T-helper 1 cell treated with Interleukin-12 subunit alpha and Interleukin-12 subunit beta and Interleukin-4 antibody, amounts not matched to agents 30 ng/mL and 1 ng/mL, for 36 hours (primary cell): Measurements from ENCODE around the gene AKAP5. TPM values are rescaled to one million over a fixed set of nuclear protein-coding genes. Genes with fewer than 3 reads are reported as not detected.
"Not testable (repeated sequence)": the region's sequence is repeated elsewhere in the genome, so short reads cannot be mapped to it uniquely, and the experiment has no call there.

ENCODE experiments used
- intact Hi-C: fragments of 100-400 bp; cut with micrococcal nuclease; formaldehyde crosslinking; loops from one replicate; pipeline ENCODE4 v1.15.1; 2024
- total RNA-seq: library from RNA; stranded (reverse); gene quantifications from 2 replicates; pipeline ENCODE4 v1.2.3, GENCODE V29; 2022

AKAP5 gene
- total RNA-seq, 1 donor from 2014 or later: 1.8 TPM

- intact Hi-C loops: loop anchor here (1.0 to 5.0 kb wide), 7 partner anchors 23 to 1024 kb away; partner anchors contain the start of gene AKAP5
These were observed 36.3 kb downstream of the AKAP5 start for GRCh38 chr14:64501411-64502171.

- intact Hi-C loops: loop anchor here (2.0 to 5.0 kb wide), 6 partner anchors 24 to 1025 kb away; no protein-coding TSS in a partner anchor
These were observed 37.2 kb downstream of the AKAP5 start for GRCh38 chr14:64502456-64502855.

DNA sequence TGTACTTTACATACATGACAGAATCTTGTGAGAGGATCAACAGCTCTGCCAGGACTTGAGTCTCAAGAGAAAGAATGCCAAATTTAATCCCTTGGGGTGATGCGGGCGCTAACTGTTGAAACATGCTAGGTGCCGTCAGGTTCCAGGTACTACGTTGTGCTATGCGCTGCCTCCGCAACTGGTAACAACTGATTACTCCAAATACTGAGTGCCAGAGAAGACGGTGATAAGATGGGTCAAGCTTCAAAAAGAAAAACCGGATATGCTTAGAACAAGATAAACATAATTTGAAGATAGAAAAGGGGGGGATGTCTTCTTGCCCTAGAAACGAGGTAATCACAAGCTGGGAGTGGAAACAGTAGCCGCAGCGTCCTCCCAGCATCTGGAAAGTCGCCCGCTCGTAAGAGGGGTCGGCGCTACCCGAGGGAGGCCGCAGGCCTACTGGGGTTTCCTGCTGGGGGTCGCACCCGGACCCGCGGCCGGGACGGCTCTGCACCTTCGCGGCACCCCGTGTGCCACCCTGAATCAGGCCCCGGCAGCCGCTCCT, 37.7 kb downstream of the AKAP5 start:
- intact Hi-C loops: loop anchor here (1.0 to 5.0 kb wide), 14 partner anchors 8 to 1026 kb away; partner anchors contain the start of genes CHURC1, HSPA2, MAX and MTHFD1

- intact Hi-C loops: loop anchor here (1.0 to 5.0 kb wide), 14 partner anchors 8 to 1026 kb away; partner anchors contain the start of genes CHURC1, HSPA2, MAX and MTHFD1
These were observed 38.4 kb downstream of the AKAP5 start, which contains the start of gene ZBTB25 for GRCh38 chr14:64503434-64504309. Gene ZBTB25, minus strand, starts transcription at chr14:64503838. Its CDS starts 13,305 bp downstream, at chr14:64490533.

DNA sequence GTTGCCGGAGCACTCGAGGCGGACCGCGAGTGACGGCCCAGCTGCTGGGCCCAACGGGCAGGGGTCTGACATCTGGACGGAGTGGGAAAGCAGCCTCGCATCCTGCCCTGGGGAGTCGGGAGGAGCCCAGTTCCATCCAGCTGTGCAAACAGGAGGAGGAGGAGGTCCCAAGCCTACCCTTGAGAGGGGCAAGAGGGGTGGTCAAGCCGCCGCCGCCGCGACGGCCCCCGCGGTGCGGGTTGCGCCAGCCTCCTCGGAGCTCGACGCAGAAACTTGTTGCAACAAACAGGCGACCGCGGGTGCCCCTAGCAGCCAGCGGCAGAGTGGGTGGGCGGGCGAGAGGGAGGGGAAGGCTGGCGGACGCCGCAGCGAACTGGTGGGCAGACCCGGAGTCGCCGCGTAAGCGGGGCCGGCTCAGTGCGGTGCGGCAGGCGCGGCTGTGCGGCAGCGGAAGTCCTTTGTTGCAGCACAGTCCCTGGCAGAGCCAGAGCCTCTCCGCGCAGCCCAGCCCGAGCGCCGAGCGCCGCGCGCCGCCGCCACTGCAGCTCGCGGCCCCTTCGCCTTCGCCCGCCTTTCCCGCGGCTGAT, 39.1 kb downstream of the AKAP5 start, which contains the start of gene ZBTB1:
TSS of gene ZBTB1 (plus strand) at position 461 of the 587 bp plus-strand sequence. CDS start 16,735 bp downstream, outside the sequence.
- intact Hi-C loops: loop anchor here (5.0 kb wide), 2 partner anchors 218 to 1027 kb away; no protein-coding TSS in a partner anchor

DNA sequence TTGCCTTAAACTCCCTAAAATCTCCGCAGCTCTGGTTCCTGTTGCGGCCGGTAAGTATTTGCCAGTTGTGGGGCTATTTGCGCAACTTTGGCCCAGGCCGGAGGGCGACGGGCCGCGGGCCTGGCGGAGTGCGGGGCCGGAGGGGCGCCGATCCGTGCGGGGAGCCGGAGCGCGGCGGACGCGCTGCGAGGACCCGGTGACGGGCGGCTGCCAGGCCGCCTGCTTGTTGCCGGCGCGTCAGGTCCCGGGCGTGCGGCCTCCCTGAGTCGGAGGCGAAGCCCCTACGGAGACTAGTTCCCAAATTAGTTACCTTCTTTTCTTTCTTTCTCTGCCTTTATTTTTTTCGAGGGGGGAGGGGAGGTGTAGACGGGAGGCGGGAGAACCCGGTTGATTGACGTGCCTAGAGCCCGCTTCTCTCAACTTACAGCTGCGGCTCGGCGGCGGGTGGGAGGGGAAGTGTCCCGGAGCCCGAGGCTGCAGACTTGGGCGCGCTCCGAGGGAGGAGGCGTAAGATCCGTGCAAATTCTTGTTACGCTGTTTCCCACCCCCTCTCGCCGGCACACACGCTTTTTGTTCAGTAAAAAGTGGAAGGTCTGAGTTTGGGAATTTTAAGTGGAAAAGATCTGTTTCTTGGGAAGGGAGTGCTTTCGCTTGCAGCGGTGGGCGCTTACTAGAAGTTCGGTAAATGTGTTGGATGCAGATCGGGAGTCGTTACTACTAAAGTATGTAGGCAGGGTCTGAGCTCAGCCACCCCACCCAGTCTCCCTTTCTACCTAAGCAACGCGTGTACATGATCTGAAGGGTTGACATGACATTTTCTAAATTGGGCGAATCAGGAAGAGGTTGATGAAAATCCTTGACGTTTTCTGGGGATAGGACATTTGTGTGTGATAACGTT, 39.8 kb downstream of the AKAP5 start:
- intact Hi-C loops: loop anchor here (5.0 kb wide), 2 partner anchors 217 to 1028 kb away; no protein-coding TSS in a partner anchor

- intact Hi-C loops: no loop called here
These were observed 41.4 kb downstream of the AKAP5 start for GRCh38 chr14:64506721-64507120.

- intact Hi-C loops: no loop called here
These were observed 42.3 kb downstream of the AKAP5 start for GRCh38 chr14:64507376-64508156.

DNA sequence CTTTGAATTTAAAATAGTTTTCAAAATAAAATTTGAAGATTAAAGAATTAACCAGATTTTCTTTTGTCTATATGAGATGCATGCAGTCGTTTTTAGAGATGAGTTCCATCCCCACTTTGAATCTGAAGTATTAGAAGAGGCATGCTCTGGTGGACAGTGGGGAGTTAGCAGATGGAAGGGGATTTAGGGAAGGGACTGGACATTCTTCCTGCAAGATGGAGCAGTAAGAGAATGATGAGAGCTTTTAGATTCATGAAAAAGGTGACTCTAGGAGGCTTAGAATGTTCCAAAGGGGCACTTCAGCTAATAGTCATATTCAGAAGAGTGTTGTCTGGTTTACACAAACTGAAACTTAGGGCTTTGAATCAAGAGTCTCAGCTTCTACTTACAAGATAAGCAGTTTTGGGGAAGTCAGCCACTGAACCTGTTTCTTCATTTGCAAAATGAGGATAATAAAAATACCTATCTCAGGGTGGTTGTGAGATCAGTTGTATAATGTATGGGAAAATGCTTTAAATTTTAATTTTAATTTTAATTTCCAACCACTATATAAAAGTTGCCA, 43.0 kb downstream of the AKAP5 start:
- intact Hi-C loops: no loop called here

GRCh38 chr14:64509036-64509435, 43.7 kb downstream of the AKAP5 start:
- intact Hi-C loops: no loop called here

- intact Hi-C loops: loop anchor here (1.0 to 2.0 kb wide), 6 partner anchors 8 to 167 kb away; partner anchors contain the start of genes AKAP5 and ZBTB25
These were observed 45.7 kb downstream of the AKAP5 start for GRCh38 chr14:64510825-64511671.

DNA sequence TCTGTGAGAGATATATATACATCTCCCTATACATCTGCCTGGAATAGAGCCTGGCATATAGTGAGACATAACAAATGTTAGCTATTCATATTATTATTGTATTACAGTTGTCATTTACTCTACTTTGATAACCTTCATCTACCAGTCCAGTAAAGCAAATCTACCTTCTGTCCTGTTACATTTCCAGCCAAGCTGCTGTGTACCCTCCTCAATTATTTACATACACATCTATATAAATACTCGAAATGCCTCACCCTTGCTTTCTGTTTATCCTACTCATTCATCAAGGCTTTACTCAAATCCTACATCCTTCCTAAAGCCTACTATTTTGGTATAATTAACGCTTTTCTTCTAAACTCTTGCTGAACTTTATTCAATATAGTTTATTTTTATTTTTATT, 48.0 kb downstream of the AKAP5 start:
- intact Hi-C loops: no loop called here

DNA sequence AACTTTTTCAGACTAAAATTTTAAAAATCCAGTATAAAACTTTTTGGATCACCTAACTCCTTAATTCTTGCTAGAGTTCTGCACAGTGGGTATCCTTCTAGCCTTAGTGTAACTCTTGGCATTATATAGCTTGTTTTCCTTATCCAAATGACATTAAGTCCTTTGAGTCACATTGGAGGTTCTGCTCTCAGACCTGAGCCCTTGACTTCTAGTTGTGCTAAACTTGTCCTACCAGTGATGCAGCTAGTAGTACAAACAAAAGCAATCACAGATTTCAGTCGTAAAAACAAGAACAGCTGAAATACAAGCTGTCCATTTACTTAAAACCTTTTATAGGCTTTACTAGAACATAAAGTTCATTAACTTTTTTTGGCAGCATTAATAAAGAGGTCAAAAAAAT, 49.8 kb downstream of the AKAP5 start:
- intact Hi-C loops: no loop called here

- intact Hi-C loops: no loop called here
These were observed 51.7 kb downstream of the AKAP5 start for GRCh38 chr14:64516969-64517368.

- intact Hi-C loops: not testable (repeated sequence)
These were observed 52.4 kb downstream of the AKAP5 start for GRCh38 chr14:64517667-64518066.

DNA sequence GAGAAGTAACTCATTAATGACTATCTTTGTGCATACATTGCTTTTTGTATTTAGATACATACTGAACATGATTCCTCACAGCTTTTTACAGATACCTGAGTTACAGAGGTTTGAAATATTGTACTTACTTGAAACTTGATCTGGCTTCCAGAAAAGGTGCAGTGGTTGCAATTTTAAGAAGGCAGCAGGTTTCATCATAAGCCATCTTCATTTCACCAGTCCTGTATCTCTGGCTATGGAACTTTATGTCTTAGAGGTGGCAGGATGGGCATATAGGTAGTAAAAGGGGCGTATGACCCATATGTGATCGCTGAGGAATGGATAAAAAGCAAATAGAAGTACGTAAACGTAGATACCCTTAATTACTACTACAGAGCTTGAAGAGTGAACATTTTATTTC, 52.9 kb downstream of the AKAP5 start:
- intact Hi-C loops: no loop called here

DNA sequence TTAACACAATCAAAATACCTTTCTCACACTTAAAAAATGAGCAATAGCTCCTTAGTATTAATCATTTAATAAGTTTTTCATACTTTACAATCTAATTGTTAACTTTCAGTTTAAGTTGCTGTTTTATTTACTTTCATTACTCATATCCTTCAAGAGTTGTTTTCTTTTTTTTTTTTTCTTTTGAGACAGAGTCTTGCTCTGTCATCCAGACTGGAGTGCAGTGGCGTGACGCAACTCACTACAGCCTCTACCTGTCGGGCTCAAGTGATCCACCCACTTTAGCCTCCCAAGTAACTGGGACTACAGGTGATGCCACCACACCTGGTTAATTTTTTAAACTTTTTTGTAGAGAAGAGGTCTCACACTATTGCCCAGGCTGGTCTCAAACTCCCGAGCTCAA, 55.4 kb downstream of the AKAP5 start:
- intact Hi-C loops: no loop called here
